Measurements from ENCODE around the gene GLIS2.
A peak's percentile ranks its signal among the peaks of the same experiment; 100 is the strongest.

Gene GLIS2

DNA sequence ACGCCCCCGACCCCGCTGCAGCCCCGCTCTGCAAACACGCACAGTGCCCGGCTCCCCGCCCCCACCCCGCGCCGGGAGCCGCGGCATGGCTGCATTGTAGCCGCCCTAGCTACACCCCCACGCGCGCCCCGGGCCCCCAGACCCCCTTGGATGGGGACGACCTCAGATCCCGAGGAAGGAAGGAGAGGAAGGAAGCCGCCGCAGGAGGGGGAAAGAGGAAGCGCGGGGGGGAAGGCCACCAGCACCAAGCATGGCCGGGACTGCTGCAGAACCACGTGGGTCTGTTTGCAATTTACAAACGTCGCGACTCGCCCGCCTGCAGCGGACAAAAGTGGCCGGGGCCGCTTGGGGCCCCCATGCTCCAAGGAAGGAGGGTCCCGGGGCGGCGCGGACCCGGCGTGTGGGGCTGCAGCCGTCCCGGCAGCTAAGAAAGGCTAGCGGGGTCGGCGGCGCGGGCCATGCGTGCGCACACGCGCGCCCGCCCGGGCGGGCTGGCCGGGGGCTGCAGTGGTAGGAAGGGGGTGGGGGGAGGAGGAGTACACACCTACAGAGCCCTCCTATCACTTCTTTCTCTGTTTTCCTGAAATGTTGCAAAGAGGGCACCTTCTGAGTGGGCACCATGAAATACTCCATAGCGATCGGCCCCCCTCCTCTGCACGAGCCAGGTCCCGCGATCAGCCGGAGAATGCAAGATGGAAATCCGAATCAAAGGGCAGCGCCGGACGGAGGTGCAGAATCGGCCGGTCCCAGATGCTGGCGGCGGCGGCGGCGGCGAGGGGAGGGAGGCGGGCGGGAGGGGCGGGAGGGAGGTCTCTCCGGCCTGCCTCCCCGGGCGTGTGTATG, 43.5 kb upstream of the GLIS2 start:
- TF ChIP-seq POLR2A (IDR thresholded peaks at IDR 0.05; ENCODE audit: extremely low read depth, insufficient read length) (no peak), MYC (IDR thresholded peaks at IDR 0.05; ENCODE audit: low read depth, low read length) (peak; percentile 97)
- TF ChIP-seq, protein P1, sequence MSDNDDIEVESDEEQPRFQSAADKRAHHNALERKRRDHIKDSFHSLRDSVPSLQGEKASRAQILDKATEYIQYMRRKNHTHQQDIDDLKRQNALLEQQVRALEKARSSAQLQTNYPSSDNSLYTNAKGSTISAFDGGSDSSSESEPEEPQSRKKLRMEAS (IDR thresholded peaks at IDR 0.05; ENCODE audit: low read depth, low read length): peak; percentile 97
- peak overlapping the region; percentile 86 for H3K4me3 ChIP-seq (ENCODE audit: low read depth, low read length)
- DNase-seq (ENCODE audit: low read depth): peak; percentile 79

DNA sequence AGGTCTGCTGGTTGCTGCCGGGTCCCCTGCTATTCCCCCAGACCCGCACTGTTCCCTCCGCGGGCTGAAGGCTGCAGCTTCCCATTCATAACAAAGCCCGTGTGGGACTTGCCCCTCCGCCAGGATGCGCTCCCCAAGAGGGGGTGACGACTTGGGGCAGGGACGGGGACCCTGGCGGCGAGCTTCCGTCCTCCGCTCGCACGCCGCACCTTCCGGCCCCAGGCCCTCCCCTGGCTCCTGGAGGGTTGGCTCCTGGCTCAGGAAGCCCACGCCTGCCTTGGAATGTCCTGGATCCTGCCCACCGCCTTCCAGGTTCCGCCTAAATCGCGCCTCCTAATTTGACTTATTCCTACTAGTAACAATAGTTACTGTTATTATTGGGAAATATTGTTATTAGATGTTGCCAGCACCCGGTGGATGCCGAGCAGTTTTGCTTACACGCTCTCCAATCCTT, 42.0 kb upstream of the GLIS2 start:
- DNase-seq (ENCODE audit: low read depth): peak; percentile 79
- TF ChIP-seq, protein P1 (IDR thresholded peaks at IDR 0.05; ENCODE audit: low read depth, low read length): no peak
- no peak for TF ChIP-seq MYC (IDR thresholded peaks at IDR 0.05; ENCODE audit: low read depth, low read length)
- TF ChIP-seq, protein P2, sequence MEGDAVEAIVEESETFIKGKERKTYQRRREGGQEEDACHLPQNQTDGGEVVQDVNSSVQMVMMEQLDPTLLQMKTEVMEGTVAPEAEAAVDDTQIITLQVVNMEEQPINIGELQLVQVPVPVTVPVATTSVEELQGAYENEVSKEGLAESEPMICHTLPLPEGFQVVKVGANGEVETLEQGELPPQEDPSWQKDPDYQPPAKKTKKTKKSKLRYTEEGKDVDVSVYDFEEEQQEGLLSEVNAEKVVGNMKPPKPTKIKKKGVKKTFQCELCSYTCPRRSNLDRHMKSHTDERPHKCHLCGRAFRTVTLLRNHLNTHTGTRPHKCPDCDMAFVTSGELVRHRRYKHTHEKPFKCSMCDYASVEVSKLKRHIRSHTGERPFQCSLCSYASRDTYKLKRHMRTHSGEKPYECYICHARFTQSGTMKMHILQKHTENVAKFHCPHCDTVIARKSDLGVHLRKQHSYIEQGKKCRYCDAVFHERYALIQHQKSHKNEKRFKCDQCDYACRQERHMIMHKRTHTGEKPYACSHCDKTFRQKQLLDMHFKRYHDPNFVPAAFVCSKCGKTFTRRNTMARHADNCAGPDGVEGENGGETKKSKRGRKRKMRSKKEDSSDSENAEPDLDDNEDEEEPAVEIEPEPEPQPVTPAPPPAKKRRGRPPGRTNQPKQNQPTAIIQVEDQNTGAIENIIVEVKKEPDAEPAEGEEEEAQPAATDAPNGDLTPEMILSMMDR (IDR thresholded peaks at IDR 0.05; ENCODE audit: low read depth, low read length): no peak
- no peak for TF ChIP-seq POLR2A (IDR thresholded peaks at IDR 0.05; ENCODE audit: extremely low read depth, insufficient read length)
- peak overlapping the region; percentile 53 for H3K4me3 ChIP-seq (ENCODE audit: low read depth, low read length)

DNA sequence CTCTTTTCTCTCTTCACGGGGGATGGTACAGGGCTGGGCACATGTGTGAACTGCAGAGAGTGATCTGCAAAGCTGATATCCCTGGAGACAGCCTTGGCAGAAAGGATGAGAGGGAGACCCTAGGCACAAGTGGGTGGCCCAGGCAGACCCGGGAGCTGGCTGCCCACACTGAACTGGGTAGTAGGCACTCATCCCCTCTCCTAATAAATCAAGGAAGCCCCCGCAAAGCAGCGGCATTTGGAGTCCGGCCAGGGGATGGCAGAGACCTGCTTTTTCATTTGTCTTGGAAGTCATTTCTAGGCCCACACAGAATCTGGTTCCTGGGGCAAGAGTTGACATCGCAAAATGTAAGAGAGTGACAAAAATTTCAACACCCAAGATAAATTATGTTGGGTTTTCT, 40.0 kb upstream of the GLIS2 start:
- TF ChIP-seq, protein P1 (IDR thresholded peaks at IDR 0.05; ENCODE audit: low read depth, low read length): no peak
- no peak for TF ChIP-seq POLR2A (IDR thresholded peaks at IDR 0.05; ENCODE audit: extremely low read depth, insufficient read length)
- no peak for TF ChIP-seq MYC (IDR thresholded peaks at IDR 0.05; ENCODE audit: low read depth, low read length)
- TF ChIP-seq, protein P2 (IDR thresholded peaks at IDR 0.05; ENCODE audit: low read depth, low read length): no peak
- H3K4me3 ChIP-seq (ENCODE audit: low read depth, low read length): no peak overlapping the region
- no peak for DNase-seq (ENCODE audit: low read depth)

DNA sequence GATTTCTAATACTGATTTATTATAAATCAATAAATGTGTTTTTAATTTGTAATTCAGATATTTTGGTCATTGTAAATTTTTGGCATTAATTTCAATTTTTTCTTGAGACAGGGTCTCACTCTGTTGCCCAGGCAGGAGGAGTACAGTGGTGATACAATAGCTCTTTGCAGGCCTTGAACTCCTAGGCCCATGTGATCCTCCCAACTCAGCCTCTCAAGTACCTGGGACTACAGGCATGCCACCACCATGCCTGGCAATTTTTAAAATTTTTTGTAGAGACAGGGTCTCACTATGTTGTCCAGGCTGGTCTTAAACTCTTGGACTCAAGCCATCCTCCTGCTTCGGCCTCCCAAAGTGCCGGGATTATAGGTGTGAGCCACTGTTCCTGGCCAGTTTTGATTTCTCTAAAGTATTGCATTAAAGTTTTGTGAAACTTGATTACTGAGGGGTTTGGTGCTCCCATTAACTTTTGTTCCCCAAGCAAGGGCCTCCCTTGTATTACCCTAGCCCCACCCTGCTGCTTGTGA, 37.8 kb upstream of the GLIS2 start:
- no peak for DNase-seq (ENCODE audit: low read depth)
- no peak overlapping the region for H3K4me3 ChIP-seq (ENCODE audit: low read depth, low read length)
- TF ChIP-seq, protein P1 (IDR thresholded peaks at IDR 0.05; ENCODE audit: low read depth, low read length): no peak
- TF ChIP-seq POLR2A (IDR thresholded peaks at IDR 0.05; ENCODE audit: extremely low read depth, insufficient read length) (no peak), MYC (IDR thresholded peaks at IDR 0.05; ENCODE audit: low read depth, low read length) (no peak)
- TF ChIP-seq, protein P2 (IDR thresholded peaks at IDR 0.05; ENCODE audit: low read depth, low read length): no peak

DNA sequence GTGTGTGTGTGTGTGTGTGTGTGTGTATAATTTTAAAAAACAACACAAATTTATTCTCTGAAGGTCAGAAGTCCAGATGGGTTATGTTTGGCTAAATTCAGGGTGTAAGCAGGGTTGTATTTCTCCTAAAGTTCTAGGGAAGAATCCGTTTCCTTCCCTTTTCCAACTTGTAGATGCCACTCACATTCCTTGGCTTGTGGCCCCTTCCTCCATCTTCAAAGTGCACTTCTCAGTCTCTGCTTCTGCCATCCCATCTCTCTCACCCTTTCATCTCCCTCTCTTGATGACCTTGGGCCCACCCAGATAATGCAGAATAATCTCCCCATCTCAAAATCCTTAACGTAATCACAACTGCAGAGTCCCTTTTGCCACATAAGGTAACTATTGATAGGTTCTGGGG, 35.2 kb upstream of the GLIS2 start:
- no peak for DNase-seq (ENCODE audit: low read depth)
- H3K4me3 ChIP-seq (ENCODE audit: low read depth, low read length): no peak overlapping the region
- TF ChIP-seq, protein P2 (IDR thresholded peaks at IDR 0.05; ENCODE audit: low read depth, low read length): no peak
- TF ChIP-seq MYC (IDR thresholded peaks at IDR 0.05; ENCODE audit: low read depth, low read length): no peak
- no peak for TF ChIP-seq POLR2A (IDR thresholded peaks at IDR 0.05; ENCODE audit: extremely low read depth, insufficient read length)
- TF ChIP-seq, protein P1 (IDR thresholded peaks at IDR 0.05; ENCODE audit: low read depth, low read length): no peak

DNA sequence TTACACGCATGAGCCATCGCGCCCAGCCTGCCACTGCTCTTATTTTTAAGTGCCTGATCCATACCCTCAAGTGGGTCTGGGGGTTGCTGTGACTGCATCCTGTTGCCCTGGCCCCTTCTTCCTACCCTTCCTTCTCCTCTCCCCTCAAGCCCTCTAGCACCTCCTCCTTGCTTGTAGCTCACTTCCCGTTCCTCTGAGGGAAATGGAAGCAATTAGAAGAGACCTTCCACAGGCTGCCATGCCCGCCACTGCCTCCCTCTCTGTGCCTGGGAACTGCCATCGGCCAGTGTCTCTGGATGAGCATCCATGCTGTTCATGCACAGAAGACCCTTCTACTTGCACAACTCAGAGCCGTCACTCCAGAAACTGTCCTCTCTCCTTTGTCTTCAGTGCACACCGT, 32.4 kb upstream of the GLIS2 start:
- TF ChIP-seq, protein P2 (IDR thresholded peaks at IDR 0.05; ENCODE audit: low read depth, low read length): no peak
- TF ChIP-seq MYC (IDR thresholded peaks at IDR 0.05; ENCODE audit: low read depth, low read length): no peak
- TF ChIP-seq, protein P1 (IDR thresholded peaks at IDR 0.05; ENCODE audit: low read depth, low read length): no peak
- no peak for TF ChIP-seq POLR2A (IDR thresholded peaks at IDR 0.05; ENCODE audit: extremely low read depth, insufficient read length)
- no peak for DNase-seq (ENCODE audit: low read depth)

More for the DNA sequence above, 32.4 kb upstream of the GLIS2 start:
- H3K4me3 ChIP-seq (ENCODE audit: low read depth, low read length): no peak overlapping the region
